Uterus (tissue), 4 donors: ENCODE results near the gene AMER3. TPM values are rescaled to one million over a fixed set of nuclear protein-coding genes. Genes with fewer than 3 reads are reported as not detected.

Experiments used
- DNase-seq, 2 donors: peaks; one replicate each; pipeline ENCODE4 v3.0.0-alpha.2; 2019 to 2020
- H3K27ac ChIP-seq, 2 donors: fragments of 200-600 bp; sonication (generic); 1 replicate in 1 of 2; 2 replicates in 1 of 2; pipeline ENCODE4 v1.5.1; 2016 to 2018
- H3K27me3 ChIP-seq, 2 donors: fragments of 200-600 bp; sonication (generic); one replicate each; pipeline ENCODE4 v1.5.1; 2018 to 2019; ENCODE audit warnings: control low read depth in 1 of 2
- H3K36me3 ChIP-seq, 2 donors: fragments of 200-600 bp; sonication (generic); one replicate each; pipeline ENCODE4 v1.5.1; 2019; ENCODE audit warnings: control low read depth in 1 of 2
- H3K4me1 ChIP-seq, 2 donors: fragments of 200-600 bp; sonication (generic); one replicate each; pipeline ENCODE4 v1.5.1; 2018 to 2019; ENCODE audit warnings: control low read depth in 1 of 2
- H3K4me3 ChIP-seq, 2 donors: fragments of 200-600 bp; sonication (generic); 1 replicate in 1 of 2; 2 replicates in 1 of 2; pipeline ENCODE4 v1.5.1; 2018 to 2019; ENCODE audit warnings: mild to moderate bottlenecking in 1 of 2
- H3K9me3 ChIP-seq, 2 donors: fragments of 200-600 bp; sonication (generic); one replicate each; pipeline ENCODE4 v1.5.1; 2019; ENCODE audit warnings: control low read depth in 1 of 2
- CTCF ChIP-seq, 4 experiments: fragments of 200-600 bp in 2 of 4; fragments of 450-650 bp in 2 of 4; sonication (generic) in 2 of 4; IDR thresholded peaks; one replicate each; pipeline ENCODE4 v1.5.1; 2016 to 2019; ENCODE audit warnings: antibody characterized with exemption in 4 of 4, mild to moderate bottlenecking in 2 of 4, moderate library complexity in 1 of 4
- POLR2A ChIP-seq, 2 donors: fragments of 450-650 bp; IDR thresholded peaks; one replicate each; pipeline ENCODE4 v1.6.1; 2016; ENCODE audit warnings: antibody characterized with exemption in 2 of 2, mild to moderate bottlenecking in 1 of 2, moderate library complexity in 1 of 2
- intact Hi-C: fragments of 100-400 bp; cut with DNase I; formaldehyde crosslinking; loops from one replicate; pipeline ENCODE4 v1.15.1; 2023; ENCODE audit warnings: low total_unique reads
- total RNA-seq, 4 donors: library from RNA; depleted of rRNA in 3 of 4; stranded (reverse); fragments of >200 nt in 3 of 4; gene quantifications; one replicate each; pipeline versions ENCODE4 v1.1.0 to v1.2.4, GENCODE V29; 2014 to 2023
- donor health status: DM: yes; HTN: yes; CAD: no.

Gene AMER3
- total RNA-seq, 4 donors from 2014 or later = 0.21 TPM; not detected in 3

GRCh38 chr2:130767408-130767775 is 12.1 kb downstream of the AMER3 start:
- no peak for DNase-seq
- Histone ChIP-seq H3K36me3 (no peaks in the 10 kb centered on the region), H3K27ac (no peak overlapping the region), H3K9me3 (no peaks in the 10 kb centered on the region), H3K4me3 (no peak overlapping the region), H3K27me3 (no peaks in the 10 kb centered on the region), H3K4me1 (no peaks in the 10 kb centered on the region)
- intact Hi-C loops = no loop called here
- TF ChIP-seq POLR2A (IDR thresholded peaks at IDR 0.05) (no peak), CTCF (IDR thresholded peaks at IDR 0.05) (no peak)

GRCh38 chr2:130768191-130768855 is 13.0 kb downstream of the AMER3 start:
- Histone ChIP-seq H3K27me3 (no peaks in the 10 kb centered on the region), H3K27ac (no peak overlapping the region), H3K36me3 (no peaks in the 10 kb centered on the region), H3K4me3 (no peak overlapping the region), H3K9me3 (no peaks in the 10 kb centered on the region), H3K4me1 (no peaks in the 10 kb centered on the region)
- intact Hi-C loops = no loop called here
- no peak for DNase-seq
- no peak for TF ChIP-seq POLR2A (IDR thresholded peaks at IDR 0.05)
- no peak for TF ChIP-seq CTCF (IDR thresholded peaks at IDR 0.05)

- H3K27ac ChIP-seq = no peak overlapping the region
- intact Hi-C loops = no loop called here
- H3K27me3 ChIP-seq = no peaks in the 10 kb centered on the region
- no peak for TF ChIP-seq POLR2A (IDR thresholded peaks at IDR 0.05)
- TF ChIP-seq CTCF (IDR thresholded peaks at IDR 0.05) = no peak
- H3K9me3 ChIP-seq = no peaks in the 10 kb centered on the region
- no peaks in the 10 kb centered on the region for H3K36me3 ChIP-seq
- DNase-seq = no peak
- H3K4me1 ChIP-seq = no peaks in the 10 kb centered on the region
- no peak overlapping the region for H3K4me3 ChIP-seq
Measured at GRCh38 chr2:130769343-130769907, 14.1 kb downstream of the AMER3 start.

DNA sequence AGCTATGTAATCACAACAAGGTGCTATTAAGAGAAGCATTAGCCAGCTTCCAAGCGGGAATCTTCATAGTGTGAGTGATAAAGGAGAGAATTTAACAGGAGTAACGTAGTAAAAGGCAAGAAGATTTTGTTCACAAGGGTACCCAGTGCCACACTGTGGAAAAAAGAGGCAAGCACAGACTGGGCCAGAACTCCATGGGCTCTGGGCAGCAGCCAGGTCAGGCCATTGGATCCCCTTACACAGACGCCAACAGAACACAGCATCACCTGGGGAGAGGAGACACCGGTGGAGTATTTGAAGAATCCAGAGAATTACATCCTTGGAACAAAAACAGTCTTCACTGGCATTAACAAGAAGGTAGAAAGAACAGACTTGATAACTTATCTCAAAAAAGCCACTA is 21.2 kb downstream of the AMER3 start:
- Histone ChIP-seq H3K4me1 (no peaks in the 10 kb centered on the region), H3K4me3 (no peak overlapping the region), H3K27ac (no peak overlapping the region), H3K36me3 (no peaks in the 10 kb centered on the region), H3K27me3 (no peaks in the 10 kb centered on the region), H3K9me3 (no peaks in the 10 kb centered on the region)
- intact Hi-C loops = no loop called here
- DNase-seq = no peak
- TF ChIP-seq CTCF (IDR thresholded peaks at IDR 0.05) (no peak), POLR2A (IDR thresholded peaks at IDR 0.05) (no peak)

- no peaks in the 10 kb centered on the region for H3K9me3 ChIP-seq
- H3K27ac ChIP-seq = no peak overlapping the region
- no peaks in the 10 kb centered on the region for H3K27me3 ChIP-seq
- H3K4me1 ChIP-seq = no peaks in the 10 kb centered on the region
- no peak overlapping the region for H3K4me3 ChIP-seq
- DNase-seq = no peak
- TF ChIP-seq POLR2A (IDR thresholded peaks at IDR 0.05) (no peak), CTCF (IDR thresholded peaks at IDR 0.05) (no peak)
- no peaks in the 10 kb centered on the region for H3K36me3 ChIP-seq
- intact Hi-C loops = no loop called here
Measured at GRCh38 chr2:130778781-130779180, 23.4 kb downstream of the AMER3 start.
